HepG2 (cell line): ENCODE results near the gene GLT1D1. TPM values are rescaled to one million over a fixed set of nuclear protein-coding genes. Genes with fewer than 3 reads are reported as not detected.

ENCODE experiments used
- ATAC-seq: fragments of 200-7000 bp; cut with Tn5 transposase; 3 replicates; pipeline ENCODE4 v1.9.1; 2020; ENCODE audit warnings: mild to moderate bottlenecking, moderate library complexity
- BruUV-seq: library from RNA; stranded (reverse); fragments of 400-500 nt; replicated peaks from 2 replicates; lab custom pipeline; 2021; lab: Mats Ljungman, UMichigan
- CTCF ChIA-PET: fragments of 300-600 bp; formaldehyde crosslinking; extraction: SDS; loops from one replicate; lab custom pipeline; 2021; ENCODE audit warnings: low total read pairs, inconsistent platforms, low intra/inter-chr PET ratio; lab: Yijun Ruan, JAX
- POLR2A ChIA-PET: fragments of 350-600 bp; sonication (Branson Sonifier 250); formaldehyde crosslinking; loops from one replicate; lab custom pipeline; 2020; ENCODE audit warnings: antibody characterized with exemption, inconsistent platforms; lab: Yijun Ruan, JAX
- DNase-seq: peaks from one replicate; pipeline ENCODE4 v3.0.0-alpha.2; 2015; ENCODE audit warnings: low spot score
- FAIRE-seq: peaks from 3 replicates; lab custom pipeline; 2011; peaks lifted over from hg19 to GRCh38; lab: Jason Lieb, UNC
- H2AFZ ChIP-seq: one replicate; pipeline ENCODE4 v1.6.1; 2011; ENCODE audit warnings: low read length, inconsistent platforms
- H3K27ac ChIP-seq: fragments of 300-600 bp; 3 replicates; pipeline ENCODE4 v1.8.0; 2011; ENCODE audit warnings: mixed run types, mild to moderate bottlenecking, mixed read lengths, low read length, inconsistent platforms; ENCODE audit not compliant: insufficient read depth; ENCODE audit errors: extremely low read length
- H3K27me3 ChIP-seq, 2 experiments: fragments of 200-600 bp in 1 of 2; 2 replicates in 1 of 2; 3 replicates in 1 of 2; pipeline versions ENCODE4 v1.6.0 to v1.8.0; 2011; ENCODE audit warnings: low read length in 2 of 2, mild to moderate bottlenecking in 2 of 2, moderate library complexity in 2 of 2, inconsistent platforms in 1 of 2; ENCODE audit not compliant: insufficient read depth in 2 of 2, control insufficient read depth in 1 of 2
- H3K36me3 ChIP-seq, 2 experiments: fragments of 200-600 bp in 1 of 2; replicated peaks in 1 of 2; 2 replicates in 1 of 2; 3 replicates in 1 of 2; pipeline versions ENCODE4 v1.5.1 to v1.8.0; 2011; ENCODE audit warnings: low read length in 2 of 2, inconsistent platforms in 1 of 2; ENCODE audit not compliant: insufficient read depth in 2 of 2, control insufficient read depth in 1 of 2
- H3K4me1 ChIP-seq: 2 replicates; pipeline ENCODE4 v1.5.1; 2012; ENCODE audit warnings: low read length, inconsistent platforms; ENCODE audit not compliant: insufficient read depth
- H3K4me2 ChIP-seq: 2 replicates; pipeline ENCODE4 v1.6.0; 2011; ENCODE audit warnings: low read depth, low read length, inconsistent platforms
- H3K4me3 ChIP-seq, 3 experiments: fragments of 200-600 bp in 1 of 3; sonication (generic), shearing (Covaris generic) in 1 of 3; replicated peaks in 1 of 3; 2 replicates each; pipeline ENCODE4 v1.5.1; 2011 to 2016; ENCODE audit warnings: low read length in 3 of 3, inconsistent platforms in 2 of 3, low read depth in 2 of 3, mild to moderate bottlenecking in 2 of 3, control low read depth in 1 of 3, mixed read lengths in 1 of 3; ENCODE audit not compliant: insufficient read depth in 1 of 3
- H3K79me2 ChIP-seq: one replicate; pipeline ENCODE4 v1.6.1; 2011; ENCODE audit warnings: low read length, inconsistent platforms; ENCODE audit not compliant: insufficient read depth
- H3K9ac ChIP-seq: 2 replicates; pipeline ENCODE4 v1.6.0; 2011; ENCODE audit warnings: mild to moderate bottlenecking, low read depth, low read length, inconsistent platforms; ENCODE audit not compliant: insufficient read depth
- H3K9me3 ChIP-seq: 2 replicates; pipeline ENCODE4 v1.5.1; 2012; ENCODE audit warnings: mild to moderate bottlenecking, low read length
- H4K20me1 ChIP-seq: 2 replicates; pipeline ENCODE4 v1.6.0; 2011; ENCODE audit warnings: inconsistent platforms, mild to moderate bottlenecking, low read length, moderate library complexity; ENCODE audit not compliant: insufficient read depth
- ELF1 ChIP-seq: sonication (generic); formaldehyde crosslinking; IDR thresholded peaks from 2 replicates; pipeline ENCODE4 v1.4.0; 2020; ENCODE audit warnings: missing genetic modification reagents
- FOSL2 ChIP-seq: sonication (generic); formaldehyde crosslinking; IDR thresholded peaks from 2 replicates; pipeline ENCODE4 v1.4.0; 2020; ENCODE audit warnings: missing genetic modification reagents
- HNF4A ChIP-seq: sonication (generic); formaldehyde crosslinking; IDR thresholded peaks from 2 replicates; pipeline ENCODE4 v1.4.0; 2020; ENCODE audit warnings: missing genetic modification reagents
- NAIF1 ChIP-seq: sonication (generic); formaldehyde crosslinking; IDR thresholded peaks from 2 replicates; pipeline ENCODE4 v1.5.0; 2020; ENCODE audit warnings: mild to moderate bottlenecking, missing genetic modification reagents, borderline replicate concordance
- NBN ChIP-seq: fragments of 450-650 bp; conservative IDR thresholded peaks from 2 replicates; pipeline ENCODE4 v1.6.1; 2017
- NR2C2 ChIP-seq: sonication (generic); formaldehyde crosslinking; IDR thresholded peaks from 2 replicates; pipeline ENCODE4 v1.4.0; 2020; ENCODE audit warnings: missing genetic modification reagents, mild to moderate bottlenecking, moderate library complexity, borderline replicate concordance
- SRSF4 ChIP-seq: fragments of 200-400 bp; formaldehyde crosslinking; IDR thresholded peaks from one replicate; pipeline ENCODE4 v1.6.1; 2018; ENCODE audit warnings: mild to moderate bottlenecking, low read depth, low read length, moderate library complexity; ENCODE audit not compliant: poor library complexity, severe bottlenecking
- TGIF2 ChIP-seq: IDR thresholded peaks from 2 replicates; pipeline ENCODE4 v1.6.1; 2016; ENCODE audit warnings: control low read depth, missing compliant biosample characterization
- ZFP62 ChIP-seq: sonication (generic); formaldehyde crosslinking; IDR thresholded peaks from 2 replicates; pipeline ENCODE4 v1.4.0; 2020; ENCODE audit warnings: missing genetic modification reagents
- ZNF160 ChIP-seq: sonication (generic); formaldehyde crosslinking; IDR thresholded peaks from 2 replicates; pipeline ENCODE4 v1.8.0; 2022; ENCODE audit warnings: mild to moderate bottlenecking, inconsistent platforms, missing genetic modification reagents
- ZNF292 ChIP-seq: sonication (generic); formaldehyde crosslinking; IDR thresholded peaks from 2 replicates; pipeline ENCODE4 v1.8.1; 2022; ENCODE audit warnings: mild to moderate bottlenecking, low read depth, missing genetic modification reagents, borderline replicate concordance
- ZNF777 ChIP-seq: sonication (generic); formaldehyde crosslinking; IDR thresholded peaks from 2 replicates; pipeline ENCODE4 v1.4.0; 2020; ENCODE audit warnings: missing genetic modification reagents
- WGBS: methylation state at CpG from one replicate; pipeline ENCODE4 v1.1.6; 2017; ENCODE audit warnings: low lambda C conversion rate; 5-methylcytosine and 5-hydroxymethylcytosine counted together
- in situ Hi-C: cut with HindIII; loops from 2 replicates; pipeline ENCODE4 v1.10.0; 2017; ENCODE audit warnings: low pct_unique_long_range_greater_than_20kb; ENCODE audit not compliant: extremely low pct_ligation_motif_present
- intact Hi-C: fragments of 100-400 bp; cut with micrococcal nuclease; formaldehyde crosslinking; loops from one replicate; pipeline ENCODE4 v1.10.0; 2022; ENCODE audit not compliant: unreplicated experiment
- polyA plus RNA-seq, 8 experiments: library from polyadenylated mRNA; depleted of rRNA in 3 of 8; stranded (reverse) in 7 of 8; unstranded in 1 of 8; fragments of >200 nt; fragmentation: Illumina TruSeq in 4 of 8; extraction: Trizol in 4 of 8; gene quantifications; 2 replicates each; pipeline versions ENCODE4 v1.2.1 to v1.2.3, GENCODE V29; 2011 to 2016; ENCODE audit warnings: low read depth in 4 of 8, missing spikeins in 1 of 8, mixed read lengths in 1 of 8; ENCODE audit not compliant: insufficient read depth in 1 of 8
- total RNA-seq, 5 experiments: library from RNA; depleted of rRNA; stranded (reverse); fragments of >200 nt; fragmentation: Illumina TruSeq; extraction: Trizol; gene quantifications; 2 replicates each; pipeline ENCODE4 v1.2.3, GENCODE V29; 2016; ENCODE audit warnings: low read depth in 1 of 5
- TF ChIP-seq, protein P1 (sequence below): sonication (generic); formaldehyde crosslinking; IDR thresholded peaks from 2 replicates; pipeline ENCODE4 v1.9.0; 2022; ENCODE audit warnings: missing genetic modification reagents, mild to moderate bottlenecking, borderline replicate concordance
- TF ChIP-seq, protein P2 (sequence below): IDR thresholded peaks from 2 replicates; pipeline ENCODE4 v1.6.1; 2012; ENCODE audit warnings: low read depth, low read length, improper control_type of control experiment
- TF ChIP-seq, protein P3 (sequence below): sonication (generic); IDR thresholded peaks from 2 replicates; pipeline ENCODE4 v1.6.1; 2016; ENCODE audit warnings: low read depth, borderline replicate concordance

GLT1D1 gene
- total and polyA plus RNA-seq, 2 of the 13 experiments (the other 11 are each of a cell fraction or from before 2014, with no cell fraction given), result 0.09 to 0.17 TPM

DNA sequence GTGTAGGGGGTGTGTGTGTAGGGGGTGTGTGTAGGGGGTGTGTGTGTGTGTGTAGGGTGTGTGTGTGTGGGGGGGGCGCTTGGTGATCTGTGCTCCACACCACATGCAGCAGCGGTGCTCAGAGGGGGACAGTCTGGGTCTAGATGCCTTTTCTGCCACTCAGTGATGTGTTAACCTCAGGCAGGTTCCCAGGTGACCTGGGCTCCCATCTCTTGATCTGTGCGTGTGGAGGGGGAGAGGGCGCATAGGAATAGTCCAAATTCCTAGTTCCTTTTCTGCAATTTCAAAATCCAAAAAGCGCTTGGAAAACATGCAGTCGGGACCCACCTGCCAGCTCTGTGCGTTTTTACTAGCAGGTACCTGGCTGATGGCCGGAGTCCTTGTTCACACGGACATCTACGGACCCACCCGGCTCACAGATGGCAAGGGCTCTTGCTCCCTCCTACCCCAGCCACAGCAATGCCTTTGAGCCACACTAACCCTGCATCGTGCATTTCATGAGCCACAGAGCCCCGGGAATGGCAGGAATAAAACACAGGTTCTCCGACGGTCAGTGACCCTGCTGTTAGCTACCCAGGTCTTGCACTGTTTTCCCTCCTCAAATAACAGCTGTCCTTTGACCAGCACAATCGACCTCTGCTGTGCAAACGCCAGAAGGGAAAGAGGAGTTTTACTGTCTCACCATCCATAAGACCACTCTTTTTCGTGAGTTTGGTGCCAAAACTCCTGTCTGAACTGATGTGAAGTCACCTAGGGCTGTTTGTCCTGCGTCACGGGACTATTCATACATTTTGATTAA is 120.8 kb downstream of the GLT1D1 start:
- Histone ChIP-seq H3K4me2 (no peak overlapping the region; the same call in 1 of the 2 replicates), H3K9me3 (no peaks in the 10 kb centered on the region), H4K20me1 (no peaks in the 10 kb centered on the region), H3K79me2 (no peaks in the 10 kb centered on the region), H3K4me3 (no peak overlapping the region), H2AFZ (no peak overlapping the region), H3K27ac (no peak overlapping the region), H3K36me3 (no peaks in the 10 kb centered on the region), H3K27me3 (0 out of 5 replicates have a peak, but pooled peaks cover 0 to 7% of the 10 kb centered on the region in 2 experiments), H3K4me1 (peaks cover 13% of the 10 kb centered on the region; the same call in 1 of the 2 replicates), H3K9ac (no peak overlapping the region)
- CTCF ChIA-PET, result no interaction called here
- ATAC-seq (peak; percentile 76), DNase-seq (no peak), FAIRE-seq (no peak)
- POLR2A ChIA-PET, result no interaction called here
- TF ChIP-seq SRSF4 (no peak), ZNF292 (CRISPR knock-in tag) (peak; percentile 31; the same call in 1 of the 2 replicates), ZNF777 (peak; percentile 20; the same call in 1 of the 2 replicates), FOSL2 (CRISPR knock-in tag) (no peak), HNF4A (CRISPR knock-in tag) (peak; percentile 16; the same call in 1 of the 2 replicates), ELF1 (CRISPR knock-in tag) (no peak), TGIF2 (no peak), NAIF1 (CRISPR knock-in tag) (no peak), ZNF160 (CRISPR knock-in tag) (no peak), ZFP62 (CRISPR knock-in tag) (no peak), NBN (no peak), NR2C2 (no peak)
- TF ChIP-seq, protein P1, sequence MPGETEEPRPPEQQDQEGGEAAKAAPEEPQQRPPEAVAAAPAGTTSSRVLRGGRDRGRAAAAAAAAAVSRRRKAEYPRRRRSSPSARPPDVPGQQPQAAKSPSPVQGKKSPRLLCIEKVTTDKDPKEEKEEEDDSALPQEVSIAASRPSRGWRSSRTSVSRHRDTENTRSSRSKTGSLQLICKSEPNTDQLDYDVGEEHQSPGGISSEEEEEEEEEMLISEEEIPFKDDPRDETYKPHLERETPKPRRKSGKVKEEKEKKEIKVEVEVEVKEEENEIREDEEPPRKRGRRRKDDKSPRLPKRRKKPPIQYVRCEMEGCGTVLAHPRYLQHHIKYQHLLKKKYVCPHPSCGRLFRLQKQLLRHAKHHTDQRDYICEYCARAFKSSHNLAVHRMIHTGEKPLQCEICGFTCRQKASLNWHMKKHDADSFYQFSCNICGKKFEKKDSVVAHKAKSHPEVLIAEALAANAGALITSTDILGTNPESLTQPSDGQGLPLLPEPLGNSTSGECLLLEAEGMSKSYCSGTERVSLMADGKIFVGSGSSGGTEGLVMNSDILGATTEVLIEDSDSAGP, result no peak
- TF ChIP-seq, protein P2, sequence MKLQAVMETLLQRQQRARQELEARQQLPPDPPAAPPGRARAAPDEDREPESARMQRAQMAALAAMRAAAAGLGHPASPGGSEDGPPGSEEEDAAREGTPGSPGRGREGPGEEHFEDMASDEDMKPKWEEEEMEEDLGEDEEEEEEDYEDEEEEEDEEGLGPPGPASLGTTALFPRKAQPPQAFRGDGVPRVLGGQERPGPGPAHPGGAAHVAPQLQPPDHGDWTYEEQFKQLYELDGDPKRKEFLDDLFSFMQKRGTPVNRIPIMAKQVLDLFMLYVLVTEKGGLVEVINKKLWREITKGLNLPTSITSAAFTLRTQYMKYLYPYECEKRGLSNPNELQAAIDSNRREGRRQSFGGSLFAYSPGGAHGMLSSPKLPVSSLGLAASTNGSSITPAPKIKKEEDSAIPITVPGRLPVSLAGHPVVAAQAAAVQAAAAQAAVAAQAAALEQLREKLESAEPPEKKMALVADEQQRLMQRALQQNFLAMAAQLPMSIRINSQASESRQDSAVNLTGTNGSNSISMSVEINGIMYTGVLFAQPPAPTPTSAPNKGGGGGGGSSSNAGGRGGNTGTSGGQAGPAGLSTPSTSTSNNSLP, result no peak
- TF ChIP-seq, protein P3, sequence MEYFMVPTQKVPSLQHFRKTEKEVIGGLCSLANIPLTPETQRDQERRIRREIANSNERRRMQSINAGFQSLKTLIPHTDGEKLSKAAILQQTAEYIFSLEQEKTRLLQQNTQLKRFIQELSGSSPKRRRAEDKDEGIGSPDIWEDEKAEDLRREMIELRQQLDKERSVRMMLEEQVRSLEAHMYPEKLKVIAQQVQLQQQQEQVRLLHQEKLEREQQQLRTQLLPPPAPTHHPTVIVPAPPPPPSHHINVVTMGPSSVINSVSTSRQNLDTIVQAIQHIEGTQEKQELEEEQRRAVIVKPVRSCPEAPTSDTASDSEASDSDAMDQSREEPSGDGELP, result peak; percentile 25; the same call in 1 of the 2 replicates
- 1% methylated on average over 16 of the region's 20 CpGs for WGBS
- intact Hi-C loops, result no loop called here
- in situ Hi-C loops, result loop anchor here (5.0 to 10.0 kb wide), 2 partner anchors 938 to 1041 kb away; no protein-coding TSS in a partner anchor
- no TSS peak for BruUV-seq
